Vagina (tissue), 2 donors: ENCODE data around the gene OMP. TPM values are rescaled to one million over a fixed set of nuclear protein-coding genes. Genes with fewer than 3 reads are reported as not detected.

Source experiments
- DNase-seq, 2 donors: peaks; one replicate each; pipeline ENCODE4 v3.0.0-alpha.2; 2017; ENCODE audit errors: extremely low spot score in 2 of 2
- H3K27ac ChIP-seq: fragments of 200-600 bp; sonication (generic); one replicate; pipeline ENCODE4 v1.5.1; 2019
- H3K27me3 ChIP-seq: fragments of 200-600 bp; sonication (generic); one replicate; pipeline ENCODE4 v1.5.1; 2019
- H3K36me3 ChIP-seq, 2 donors: fragments of 200-600 bp; sonication (generic); one replicate each; pipeline ENCODE4 v1.5.1; 2017 to 2019
- H3K4me1 ChIP-seq: fragments of 200-600 bp; sonication (generic); one replicate; pipeline ENCODE4 v1.5.1; 2019
- H3K4me3 ChIP-seq, 2 donors: fragments of 200-600 bp; sonication (generic); 1 replicate in 1 of 2; 2 replicates in 1 of 2; pipeline ENCODE4 v1.5.1; 2016 to 2019
- H3K9me3 ChIP-seq: fragments of 200-600 bp; sonication (generic); one replicate; pipeline ENCODE4 v1.5.1; 2019
- POLR2A ChIP-seq, 2 donors: fragments of 450-650 bp; IDR thresholded peaks; one replicate each; pipeline ENCODE4 v1.6.1; 2017; ENCODE audit warnings: antibody characterized with exemption in 2 of 2, mild to moderate bottlenecking in 2 of 2, moderate library complexity in 2 of 2
- POLR2AphosphoS5 ChIP-seq, 2 donors: sonication (generic); formaldehyde crosslinking; IDR thresholded peaks; one replicate each; pipeline ENCODE4 v1.9.0; 2017; ENCODE audit warnings: antibody characterized with exemption in 2 of 2, mild to moderate bottlenecking in 2 of 2, low read depth in 1 of 2; ENCODE audit not compliant: insufficient read depth in 1 of 2
- intact Hi-C: fragments of 100-400 bp; cut with DNase I; formaldehyde crosslinking; loops from one replicate; pipeline ENCODE4 v1.15.1; 2023
- total RNA-seq: library from RNA; depleted of rRNA; stranded (reverse); fragments of >200 nt; gene quantifications from one replicate; pipeline ENCODE4 v1.2.3, GENCODE V29; 2016
- TF ChIP-seq, protein P1 (sequence below), 3 experiments: fragments of 450-650 bp in 2 of 3; fragments of 200-600 bp in 1 of 3; sonication (generic) in 1 of 3; IDR thresholded peaks; one replicate each; pipeline ENCODE4 v1.5.1; 2017 to 2019; ENCODE audit warnings: antibody characterized with exemption in 3 of 3, mild to moderate bottlenecking in 2 of 3, moderate library complexity in 2 of 3

The OMP gene
- total RNA-seq, 1 donor from 2014 or later = not detected

DNA sequence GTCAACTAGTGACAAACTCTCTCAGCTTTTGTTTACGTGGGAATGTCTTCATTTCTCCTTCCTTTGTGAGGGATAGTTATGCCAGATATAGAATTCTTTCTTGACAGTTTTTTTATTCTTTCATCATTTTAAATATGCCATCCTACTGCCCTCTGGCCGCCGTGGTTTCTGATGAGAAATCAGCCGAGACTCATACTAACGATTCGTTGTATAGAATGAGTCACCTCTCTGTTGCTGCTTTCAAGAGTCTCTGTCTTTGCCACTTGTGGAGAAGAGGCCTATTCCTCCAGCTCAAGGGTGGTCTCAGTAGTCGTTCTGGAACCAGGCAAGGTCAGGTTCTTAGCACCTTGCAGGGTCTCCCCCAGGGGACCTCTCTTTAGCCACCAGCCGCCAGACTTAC lies 33.4 kb downstream of the OMP start:
- TF ChIP-seq, protein P1, sequence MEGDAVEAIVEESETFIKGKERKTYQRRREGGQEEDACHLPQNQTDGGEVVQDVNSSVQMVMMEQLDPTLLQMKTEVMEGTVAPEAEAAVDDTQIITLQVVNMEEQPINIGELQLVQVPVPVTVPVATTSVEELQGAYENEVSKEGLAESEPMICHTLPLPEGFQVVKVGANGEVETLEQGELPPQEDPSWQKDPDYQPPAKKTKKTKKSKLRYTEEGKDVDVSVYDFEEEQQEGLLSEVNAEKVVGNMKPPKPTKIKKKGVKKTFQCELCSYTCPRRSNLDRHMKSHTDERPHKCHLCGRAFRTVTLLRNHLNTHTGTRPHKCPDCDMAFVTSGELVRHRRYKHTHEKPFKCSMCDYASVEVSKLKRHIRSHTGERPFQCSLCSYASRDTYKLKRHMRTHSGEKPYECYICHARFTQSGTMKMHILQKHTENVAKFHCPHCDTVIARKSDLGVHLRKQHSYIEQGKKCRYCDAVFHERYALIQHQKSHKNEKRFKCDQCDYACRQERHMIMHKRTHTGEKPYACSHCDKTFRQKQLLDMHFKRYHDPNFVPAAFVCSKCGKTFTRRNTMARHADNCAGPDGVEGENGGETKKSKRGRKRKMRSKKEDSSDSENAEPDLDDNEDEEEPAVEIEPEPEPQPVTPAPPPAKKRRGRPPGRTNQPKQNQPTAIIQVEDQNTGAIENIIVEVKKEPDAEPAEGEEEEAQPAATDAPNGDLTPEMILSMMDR (IDR thresholded peaks at IDR 0.05) = no peak
- TF ChIP-seq POLR2A (IDR thresholded peaks at IDR 0.05) (no peak), POLR2AphosphoS5 (IDR thresholded peaks at IDR 0.05; ENCODE audit: insufficient read depth in 1 of 2, low read depth in 1 of 2) (no peak)
- no peak for DNase-seq
- Histone ChIP-seq H3K9me3 (no peaks in the 10 kb centered on the region), H3K27ac (no peak overlapping the region), H3K36me3 (no peaks in the 10 kb centered on the region), H3K4me1 (peaks cover 25% of the 10 kb centered on the region), H3K27me3 (no peaks in the 10 kb centered on the region), H3K4me3 (no peak overlapping the region)
- intact Hi-C loops = no loop called here

DNA sequence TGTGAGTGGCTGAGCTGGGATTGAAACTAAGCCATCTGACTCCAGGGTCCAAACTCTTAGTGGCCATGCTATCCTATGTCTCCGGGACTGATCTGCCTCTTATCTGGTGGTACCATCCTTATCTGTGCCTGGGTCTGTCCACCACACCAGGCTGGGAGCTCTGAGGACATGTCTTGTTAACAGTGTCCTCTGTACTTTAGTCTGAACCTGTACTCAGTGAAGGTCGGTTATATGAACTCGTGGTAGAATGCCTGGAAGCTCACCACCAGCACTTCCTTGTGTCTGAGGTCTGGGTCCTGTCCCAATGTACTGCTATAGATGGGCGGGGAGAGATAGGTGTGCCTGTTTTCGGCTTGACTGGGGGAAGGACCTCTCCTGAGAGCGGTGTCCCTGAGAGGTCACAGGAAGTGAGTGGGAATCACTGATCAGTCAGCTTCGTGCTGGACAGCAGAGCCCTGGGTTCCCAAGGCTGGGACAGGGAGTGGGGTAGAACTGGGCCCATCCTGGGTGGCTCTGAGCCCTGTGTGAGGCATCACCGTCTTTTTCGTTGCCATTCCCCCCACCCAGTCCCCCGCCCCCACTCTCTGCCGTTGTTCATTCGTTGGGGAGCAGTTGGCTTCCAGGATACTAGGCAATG lies 34.3 kb downstream of the OMP start:
- intact Hi-C loops = no loop called here
- H3K9me3 ChIP-seq = no peaks in the 10 kb centered on the region

GRCh38 chr11:77137421-77137820 lies 34.8 kb downstream of the OMP start:
- no peak for DNase-seq
- intact Hi-C loops = no loop called here

More for the DNA sequence above, 34.3 kb downstream of the OMP start:
- Histone ChIP-seq H3K4me1 (peaks cover 21% of the 10 kb centered on the region), H3K27me3 (no peaks in the 10 kb centered on the region), H3K36me3 (no peaks in the 10 kb centered on the region), H3K27ac (no peak overlapping the region), H3K4me3 (no peak overlapping the region)
- no peak for DNase-seq
- TF ChIP-seq POLR2AphosphoS5 (IDR thresholded peaks at IDR 0.05; ENCODE audit: insufficient read depth in 1 of 2, low read depth in 1 of 2) = no peak
- TF ChIP-seq, protein P1 (IDR thresholded peaks at IDR 0.05) = no peak
- no peak for TF ChIP-seq POLR2A (IDR thresholded peaks at IDR 0.05)

DNA sequence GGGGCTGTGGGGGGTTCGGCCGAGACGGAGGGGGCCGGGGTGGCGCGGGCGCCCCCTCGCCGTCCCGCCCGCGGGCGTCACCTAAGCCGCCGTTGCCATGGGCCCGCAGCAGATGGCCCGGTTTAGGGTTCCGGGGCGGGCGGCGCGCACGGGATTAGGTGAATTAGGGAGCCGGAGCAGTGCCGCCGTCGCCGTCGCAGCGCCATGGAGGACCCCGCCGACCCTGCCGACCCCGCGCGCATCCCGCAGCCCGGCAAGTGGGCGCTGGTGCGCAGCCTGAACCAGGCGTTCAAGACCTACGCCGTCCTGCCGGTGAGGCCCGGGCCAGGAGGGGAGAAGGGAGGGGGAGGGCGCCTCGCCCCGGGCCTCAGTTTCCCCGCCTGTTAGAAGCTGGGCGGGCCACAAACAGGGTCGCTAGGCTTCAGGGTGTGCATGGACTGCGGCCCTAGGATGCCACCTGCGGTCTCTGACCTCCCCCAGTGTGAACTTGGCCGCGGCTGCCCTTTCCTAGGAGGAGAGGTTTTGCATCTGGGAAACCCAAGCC lies 35.5 kb downstream of the OMP start:
- H3K27me3 ChIP-seq = no peaks in the 10 kb centered on the region
- DNase-seq = no peak
- TF ChIP-seq POLR2A (IDR thresholded peaks at IDR 0.05) (no peak), POLR2AphosphoS5 (IDR thresholded peaks at IDR 0.05; ENCODE audit: insufficient read depth in 1 of 2, low read depth in 1 of 2) (no peak)
- TF ChIP-seq, protein P1 (IDR thresholded peaks at IDR 0.05) = no peak
- intact Hi-C loops = no loop called here
- H3K9me3 ChIP-seq = no peaks in the 10 kb centered on the region
- peaks cover 21% of the 10 kb centered on the region for H3K4me1 ChIP-seq
- H3K4me3 ChIP-seq = no peak overlapping the region
- H3K27ac ChIP-seq = no peak overlapping the region
- no peaks in the 10 kb centered on the region for H3K36me3 ChIP-seq

More at GRCh38 chr11:77137421-77137820, 34.8 kb downstream of the OMP start:
- Histone ChIP-seq H3K4me3 (no peak overlapping the region), H3K9me3 (no peaks in the 10 kb centered on the region), H3K27ac (no peak overlapping the region), H3K4me1 (peaks cover 21% of the 10 kb centered on the region), H3K36me3 (no peaks in the 10 kb centered on the region), H3K27me3 (no peaks in the 10 kb centered on the region)
- TF ChIP-seq, protein P1 (IDR thresholded peaks at IDR 0.05) = no peak
- no peak for TF ChIP-seq POLR2A (IDR thresholded peaks at IDR 0.05)
- TF ChIP-seq POLR2AphosphoS5 (IDR thresholded peaks at IDR 0.05; ENCODE audit: insufficient read depth in 1 of 2, low read depth in 1 of 2) = no peak

GRCh38 chr11:77139201-77139600 lies 36.6 kb downstream of the OMP start:
- intact Hi-C loops = no loop called here
- TF ChIP-seq POLR2AphosphoS5 (IDR thresholded peaks at IDR 0.05; ENCODE audit: insufficient read depth in 1 of 2, low read depth in 1 of 2) = no peak
- TF ChIP-seq, protein P1 (IDR thresholded peaks at IDR 0.05) = no peak
- TF ChIP-seq POLR2A (IDR thresholded peaks at IDR 0.05) = no peak
- H3K4me1 ChIP-seq = peaks cover 21% of the 10 kb centered on the region
- no peak overlapping the region for H3K4me3 ChIP-seq
- no peak for DNase-seq
- H3K9me3 ChIP-seq = no peaks in the 10 kb centered on the region
- H3K27me3 ChIP-seq = no peaks in the 10 kb centered on the region
- H3K27ac ChIP-seq = no peak overlapping the region
- no peaks in the 10 kb centered on the region for H3K36me3 ChIP-seq
